ENCODE results near the gene TBC1D24.

TBC1D24 gene

GRCh38 chr16:2498531-2499253, 23.8 kb downstream of the TBC1D24 start:
- DNase-seq (ENCODE audit: low read depth in 2 of 2) = no peak

- no peak for DNase-seq (ENCODE audit: low read depth in 2 of 2)
These were observed 24.5 kb downstream of the TBC1D24 start for GRCh38 chr16:2499454-2499853.

GRCh38 chr16:2499890-2500429, 25.0 kb downstream of the TBC1D24 start:
- DNase-seq (ENCODE audit: low read depth in 2 of 2) = no peak

- no peak for DNase-seq (ENCODE audit: low read depth in 2 of 2)
These were observed 25.5 kb downstream of the TBC1D24 start for GRCh38 chr16:2500430-2500917.

GRCh38 chr16:2500918-2501750, 26.2 kb downstream of the TBC1D24 start:
- DNase-seq (ENCODE audit: low read depth in 2 of 2) = peak; percentile 38 to 41

GRCh38 chr16:2501946-2502895, 27.3 kb downstream of the TBC1D24 start:
- no peak for DNase-seq (ENCODE audit: low read depth in 2 of 2)

GRCh38 chr16:2505695-2506094, 30.8 kb downstream of the TBC1D24 start:
- no peak for DNase-seq (ENCODE audit: low read depth in 2 of 2)

GRCh38 chr16:2507052-2507659, 32.2 kb downstream of the TBC1D24 start:
- DNase-seq (ENCODE audit: low read depth in 2 of 2) = no peak

- no peak for DNase-seq (ENCODE audit: low read depth in 2 of 2)
These were observed 32.7 kb downstream of the TBC1D24 start for GRCh38 chr16:2507665-2508064.

GRCh38 chr16:2508722-2509400, 33.9 kb downstream of the TBC1D24 start:
- DNase-seq (ENCODE audit: low read depth in 2 of 2) = no peak

- DNase-seq (ENCODE audit: low read depth in 2 of 2) = peak in 1 of 2 experiments; percentile 17
These were observed 36.3 kb downstream of the TBC1D24 start for GRCh38 chr16:2511128-2511800.

GRCh38 chr16:2511996-2512734, 37.2 kb downstream of the TBC1D24 start:
- no peak for DNase-seq (ENCODE audit: low read depth in 2 of 2)

GRCh38 chr16:2512735-2513404, 37.9 kb downstream of the TBC1D24 start:
- DNase-seq (ENCODE audit: low read depth in 2 of 2) = no peak

GRCh38 chr16:2513405-2514332, 38.7 kb downstream of the TBC1D24 start, which contains the start of gene ATP6V0C:
ATP6V0C (plus strand) TSS chr16:2513952; CDS start chr16:2514104, 152 bp downstream.
- DNase-seq (ENCODE audit: low read depth in 2 of 2) = peak; percentile 59 to 65

- DNase-seq (ENCODE audit: low read depth in 2 of 2) = no peak
These were observed 39.6 kb downstream of the TBC1D24 start for GRCh38 chr16:2514333-2515179.

GRCh38 chr16:2515180-2515851, 40.4 kb downstream of the TBC1D24 start:
- no peak for DNase-seq (ENCODE audit: low read depth in 2 of 2)
